ENCODE measurements around the gene TMEM217. TPM values are rescaled to one million over a fixed set of nuclear protein-coding genes. Genes with fewer than 3 reads are reported as not detected.

Gene TMEM217
- total RNA-seq, 1 donor: 3.3 TPM

DNA sequence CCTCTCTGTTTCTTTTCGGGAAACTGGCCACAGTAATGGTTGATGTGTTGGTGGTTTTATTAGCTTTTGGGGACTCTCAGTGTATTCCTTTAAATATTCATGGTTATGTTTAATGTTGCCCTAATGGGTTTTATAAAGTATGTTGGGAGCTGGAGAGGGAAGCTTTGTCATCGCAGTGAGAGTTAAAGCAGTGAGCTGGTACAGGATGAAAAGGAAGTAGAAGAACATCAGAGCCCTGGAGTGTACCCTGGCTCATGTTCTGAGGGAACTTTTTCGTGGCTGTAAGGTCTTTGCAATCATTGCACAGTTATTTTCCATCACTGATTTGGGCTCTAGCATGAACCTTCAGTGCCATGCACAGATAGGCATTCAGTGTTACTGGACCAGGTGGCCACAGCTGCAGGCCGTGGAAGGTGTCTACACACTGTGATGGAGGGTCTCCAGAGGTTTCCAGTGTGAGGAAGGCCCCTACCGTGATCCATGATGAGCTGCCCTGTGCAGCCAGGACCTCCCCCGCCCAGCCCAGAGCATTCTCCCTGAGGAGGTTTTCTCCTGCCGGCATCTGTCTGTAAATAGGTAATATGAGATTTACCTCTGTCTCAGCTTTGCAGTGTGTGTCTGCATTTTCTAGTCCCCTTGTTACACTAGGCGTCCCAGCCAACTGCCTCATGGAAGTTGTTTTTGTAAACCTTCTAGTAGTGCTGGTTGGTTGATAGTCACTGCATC is 22.4 kb upstream of the TMEM217 start:
- Histone ChIP-seq H3K36me3 (ENCODE audit: insufficient read depth, low read length) (peaks cover 30% of the 10 kb centered on the region), H3K27ac (ENCODE audit: low read depth, low read length) (peak overlapping the region; percentile 67), H3K4me1 (ENCODE audit: insufficient read depth, low read length) (peaks cover 12% of the 10 kb centered on the region), H3K27me3 (ENCODE audit: insufficient read depth, low read length) (no peaks in the 10 kb centered on the region), H3K79me2 (ENCODE audit: insufficient read depth, low read length) (peaks cover 20% of the 10 kb centered on the region), H3K9me3 (ENCODE audit: low read depth, low read length) (no peaks in the 10 kb centered on the region), H4K20me1 (ENCODE audit: insufficient read depth, low read length) (no peaks in the 10 kb centered on the region), H3K4me2 (ENCODE audit: insufficient read depth, low read length) (no peak overlapping the region), H2AFZ (ENCODE audit: low read length) (no peak overlapping the region), H3K4me3 (ENCODE audit: insufficient read depth, low read length) (no peak overlapping the region)
- TF ChIP-seq, protein P1, sequence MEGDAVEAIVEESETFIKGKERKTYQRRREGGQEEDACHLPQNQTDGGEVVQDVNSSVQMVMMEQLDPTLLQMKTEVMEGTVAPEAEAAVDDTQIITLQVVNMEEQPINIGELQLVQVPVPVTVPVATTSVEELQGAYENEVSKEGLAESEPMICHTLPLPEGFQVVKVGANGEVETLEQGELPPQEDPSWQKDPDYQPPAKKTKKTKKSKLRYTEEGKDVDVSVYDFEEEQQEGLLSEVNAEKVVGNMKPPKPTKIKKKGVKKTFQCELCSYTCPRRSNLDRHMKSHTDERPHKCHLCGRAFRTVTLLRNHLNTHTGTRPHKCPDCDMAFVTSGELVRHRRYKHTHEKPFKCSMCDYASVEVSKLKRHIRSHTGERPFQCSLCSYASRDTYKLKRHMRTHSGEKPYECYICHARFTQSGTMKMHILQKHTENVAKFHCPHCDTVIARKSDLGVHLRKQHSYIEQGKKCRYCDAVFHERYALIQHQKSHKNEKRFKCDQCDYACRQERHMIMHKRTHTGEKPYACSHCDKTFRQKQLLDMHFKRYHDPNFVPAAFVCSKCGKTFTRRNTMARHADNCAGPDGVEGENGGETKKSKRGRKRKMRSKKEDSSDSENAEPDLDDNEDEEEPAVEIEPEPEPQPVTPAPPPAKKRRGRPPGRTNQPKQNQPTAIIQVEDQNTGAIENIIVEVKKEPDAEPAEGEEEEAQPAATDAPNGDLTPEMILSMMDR (IDR thresholded peaks at IDR 0.05; ENCODE audit: extremely low read depth, low read depth, low read length): no peak
- no peak for DNase-seq (ENCODE audit: insufficient read length, low spot score, missing footprints)

- Histone ChIP-seq H3K4me2 (ENCODE audit: insufficient read depth, low read length) (peak overlapping the region; percentile 21), H3K79me2 (ENCODE audit: insufficient read depth, low read length) (peaks cover 25% of the 10 kb centered on the region), H2AFZ (ENCODE audit: low read length) (no peak overlapping the region), H3K27ac (ENCODE audit: low read depth, low read length) (peak overlapping the region; percentile 67), H3K27me3 (ENCODE audit: insufficient read depth, low read length) (no peaks in the 10 kb centered on the region), H4K20me1 (ENCODE audit: insufficient read depth, low read length) (no peaks in the 10 kb centered on the region), H3K4me1 (ENCODE audit: insufficient read depth, low read length) (peaks cover 12% of the 10 kb centered on the region), H3K36me3 (ENCODE audit: insufficient read depth, low read length) (peaks cover 24% of the 10 kb centered on the region), H3K9me3 (ENCODE audit: low read depth, low read length) (no peaks in the 10 kb centered on the region), H3K4me3 (ENCODE audit: insufficient read depth, low read length) (no peak overlapping the region)
- TF ChIP-seq, protein P1 (IDR thresholded peaks at IDR 0.05; ENCODE audit: extremely low read depth, low read depth, low read length): no peak
- DNase-seq (ENCODE audit: insufficient read length, low spot score, missing footprints): no peak
Observed at GRCh38 chr6:37279366-37280134, 21.6 kb upstream of the TMEM217 start.

DNA sequence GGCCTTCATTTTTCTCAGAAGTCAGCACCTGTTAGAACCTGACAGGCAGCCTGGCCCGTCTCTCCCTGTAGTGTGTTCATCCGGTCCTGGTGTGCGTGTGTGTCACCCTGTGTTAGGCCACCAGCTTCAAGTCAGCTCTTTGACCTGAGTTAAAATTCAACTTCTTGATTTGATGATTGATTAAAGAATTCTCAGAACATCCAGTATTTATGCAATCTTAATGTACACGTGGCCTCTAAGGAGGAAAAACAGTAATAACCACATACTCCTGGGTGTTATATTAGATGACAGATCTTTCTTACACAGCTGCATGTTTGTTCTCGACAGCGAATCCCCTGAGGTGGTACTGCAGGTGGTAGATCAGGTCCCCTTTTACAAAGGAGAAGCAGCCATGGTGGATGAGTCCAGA is 19.1 kb upstream of the TMEM217 start:
- no peak overlapping the region for H3K4me3 ChIP-seq (ENCODE audit: insufficient read depth, low read length)
- no peaks in the 10 kb centered on the region for H3K36me3 ChIP-seq (ENCODE audit: insufficient read depth, low read length)
- H4K20me1 ChIP-seq (ENCODE audit: insufficient read depth, low read length): no peaks in the 10 kb centered on the region
- H3K27me3 ChIP-seq (ENCODE audit: insufficient read depth, low read length): no peaks in the 10 kb centered on the region
- no peak for DNase-seq (ENCODE audit: insufficient read length, low spot score, missing footprints)
- no peaks in the 10 kb centered on the region for H3K9me3 ChIP-seq (ENCODE audit: low read depth, low read length)
- H3K4me2 ChIP-seq (ENCODE audit: insufficient read depth, low read length): no peak overlapping the region
- TF ChIP-seq, protein P1 (IDR thresholded peaks at IDR 0.05; ENCODE audit: extremely low read depth, low read depth, low read length): no peak
- H3K79me2 ChIP-seq (ENCODE audit: insufficient read depth, low read length): peaks cover 42% of the 10 kb centered on the region
- peaks cover 12% of the 10 kb centered on the region for H3K4me1 ChIP-seq (ENCODE audit: insufficient read depth, low read length)
- no peak overlapping the region for H3K27ac ChIP-seq (ENCODE audit: low read depth, low read length)
- no peak overlapping the region for H2AFZ ChIP-seq (ENCODE audit: low read length)

DNA sequence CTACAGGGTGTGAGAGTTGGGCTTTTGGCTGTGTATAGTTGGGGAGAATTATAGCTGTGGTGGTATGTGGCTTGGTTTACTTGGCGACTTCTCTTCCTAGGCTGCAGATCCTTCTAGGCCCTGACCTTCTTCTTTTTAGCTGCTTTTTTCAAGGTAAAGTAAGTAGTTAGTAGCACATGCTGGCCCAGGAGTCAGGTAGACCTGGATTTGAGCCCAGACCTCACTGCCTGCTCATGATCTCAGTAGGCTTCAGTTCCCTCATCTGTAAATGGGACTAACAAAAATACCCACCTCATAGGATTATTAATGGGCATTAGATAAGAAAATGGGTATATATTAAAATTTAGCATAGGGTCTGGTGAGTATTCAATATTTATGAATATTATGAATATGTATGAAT is 17.4 kb upstream of the TMEM217 start:
- H3K27me3 ChIP-seq (ENCODE audit: insufficient read depth, low read length): no peaks in the 10 kb centered on the region
- no peaks in the 10 kb centered on the region for H4K20me1 ChIP-seq (ENCODE audit: insufficient read depth, low read length)
- no peak for DNase-seq (ENCODE audit: insufficient read length, low spot score, missing footprints)
- H2AFZ ChIP-seq (ENCODE audit: low read length): no peak overlapping the region
- H3K9me3 ChIP-seq (ENCODE audit: low read depth, low read length): no peaks in the 10 kb centered on the region
- H3K79me2 ChIP-seq (ENCODE audit: insufficient read depth, low read length): peaks cover 51% of the 10 kb centered on the region
- H3K4me2 ChIP-seq (ENCODE audit: insufficient read depth, low read length): no peak overlapping the region
- H3K27ac ChIP-seq (ENCODE audit: low read depth, low read length): no peak overlapping the region
- peaks cover 11% of the 10 kb centered on the region for H3K4me1 ChIP-seq (ENCODE audit: insufficient read depth, low read length)
- H3K36me3 ChIP-seq (ENCODE audit: insufficient read depth, low read length): peaks cover 3% of the 10 kb centered on the region
- H3K4me3 ChIP-seq (ENCODE audit: insufficient read depth, low read length): no peak overlapping the region
- TF ChIP-seq, protein P1 (IDR thresholded peaks at IDR 0.05; ENCODE audit: extremely low read depth, low read depth, low read length): no peak
